GM23338 (cell line): ENCODE data around the gene APOL3.

ENCODE experiments used
- CREB1 ChIP-seq: fragments of 250-450 bp; sonication (Bioruptor Pico); IDR thresholded peaks from 2 replicates; pipeline ENCODE4 v1.5.0; 2020; ENCODE audit warnings: low read depth, mild to moderate bottlenecking, moderate library complexity
- CTCF ChIP-seq, 2 experiments: fragments of 200-600 bp in 1 of 2; sonication (generic) in 1 of 2; conservative IDR thresholded peaks; 2 replicates each; pipeline versions ENCODE4 v1.5.1 to v1.6.1; 2016 to 2017; ENCODE audit warnings: antibody characterized with exemption in 2 of 2, low read depth in 2 of 2, mild to moderate bottlenecking in 2 of 2, moderate library complexity in 1 of 2
- EZH2 ChIP-seq: fragments of 200-600 bp; sonication (generic); IDR thresholded peaks from one replicate; pipeline ENCODE4 v1.8.0; 2017; ENCODE audit warnings: antibody characterized with exemption, mild to moderate bottlenecking, low read depth; ENCODE audit not compliant: unreplicated experiment
- EZH2phosphoT487 ChIP-seq: fragments of 200-600 bp; sonication (generic); IDR thresholded peaks from one replicate; pipeline ENCODE4 v1.8.1; 2018; ENCODE audit warnings: antibody characterized with exemption; ENCODE audit not compliant: unreplicated experiment
- JUNB ChIP-seq: IDR thresholded peaks from one replicate; pipeline ENCODE4 v1.6.1; 2016; ENCODE audit warnings: antibody characterized with exemption; ENCODE audit not compliant: unreplicated experiment
- POLR2AphosphoS5 ChIP-seq: IDR thresholded peaks from 2 replicates; pipeline ENCODE4 v1.6.1; 2016; ENCODE audit warnings: antibody characterized with exemption, low read depth
- REST ChIP-seq: IDR thresholded peaks from one replicate; pipeline ENCODE4 v1.6.1; 2018; ENCODE audit warnings: antibody characterized with exemption; ENCODE audit not compliant: unreplicated experiment
- STAT1 ChIP-seq: IDR thresholded peaks from one replicate; pipeline ENCODE4 v1.6.1; 2016; ENCODE audit warnings: antibody characterized with exemption; ENCODE audit not compliant: unreplicated experiment
- ZNF114 ChIP-seq: fragments of 250-450 bp; sonication (Bioruptor Pico); IDR thresholded peaks from 2 replicates; pipeline ENCODE4 v1.5.0; 2020; ENCODE audit warnings: mild to moderate bottlenecking, moderate library complexity

DNA sequence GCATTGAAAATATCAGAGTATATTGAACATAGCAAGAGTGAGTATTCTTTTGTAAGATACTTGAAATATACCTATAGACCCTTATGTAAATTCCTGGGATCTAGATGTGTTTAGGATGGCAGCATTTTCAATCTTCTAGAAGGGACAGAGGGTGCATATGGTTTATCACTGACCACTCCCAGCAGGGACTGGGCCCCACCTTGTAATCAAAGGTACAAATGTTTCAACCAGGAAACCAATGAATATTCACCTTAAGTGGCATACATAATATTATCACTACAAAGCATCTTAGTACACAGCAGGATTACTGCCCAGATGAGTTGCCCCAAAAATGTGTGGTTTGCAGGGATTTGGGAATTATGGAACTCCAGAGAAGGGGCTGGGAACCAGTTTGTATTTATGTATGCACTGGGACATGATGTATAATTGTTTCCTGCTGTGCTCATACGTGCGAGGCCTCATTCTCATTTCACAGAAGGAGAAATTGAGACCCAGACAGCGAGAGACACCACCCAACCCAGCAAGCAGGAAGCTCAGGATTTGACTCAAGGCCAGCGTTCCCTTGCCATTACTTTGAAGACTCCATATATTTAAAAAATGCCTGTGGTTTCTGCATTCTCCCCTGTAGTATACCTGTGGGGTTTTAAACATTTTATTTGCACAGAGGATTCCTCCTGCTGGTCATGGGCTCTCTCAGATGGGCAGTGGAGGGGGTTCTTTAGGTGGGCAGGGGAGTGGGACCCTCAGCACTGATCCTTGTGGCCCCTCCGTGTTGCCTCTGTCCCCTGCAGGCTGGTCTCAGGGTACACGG lies 35.9 kb upstream of the APOL3 start:
- no peak for TF ChIP-seq CTCF (conservative IDR thresholded peaks at IDR 0.05; ENCODE audit: low read depth in 2 of 2)
- TF ChIP-seq POLR2AphosphoS5: no peak
- no peak for TF ChIP-seq EZH2
- TF ChIP-seq STAT1: no peak
- no peak for TF ChIP-seq REST
- no peak for TF ChIP-seq JUNB
- no peak for TF ChIP-seq CREB1 (CRISPR knock-in tag)
- TF ChIP-seq EZH2phosphoT487: no peak
- no peak for TF ChIP-seq ZNF114 (CRISPR knock-in tag)
